ENCODE results near the gene RHBDD2. TPM values are rescaled to one million over a fixed set of nuclear protein-coding genes. Genes with fewer than 3 reads are reported as not detected.
"Not testable (repeated sequence)": the region's sequence is repeated elsewhere in the genome, so short reads cannot be mapped to it uniquely, and the experiment has no call there.

The RHBDD2 gene
- total RNA-seq (36.7 and 44.6 TPM in 2 replicates), polyA plus RNA-seq (99.2 and 125 TPM in 2 replicates), polyA minus RNA-seq (34.9 and 37.7 TPM in 2 replicates), Bru-seq, nascent RNA (percentile 73 among the genes with signal in this experiment), BruChase-seq, experiment 1, labeled RNA remaining after a 6-hour chase (percentile 80 among the genes with signal in this experiment), BruChase-seq, experiment 2, labeled RNA remaining after a 2-hour chase (percentile 65 among the genes with signal in this experiment)
- 54.1 and 57.0 TPM in 2 replicates for polyA plus RNA-seq (2011; cell fraction: cytosol; rRNA removed)
- polyA plus RNA-seq (2011; cell fraction: nucleus; rRNA removed) = 31.9 and 45.8 TPM in 2 replicates
- 34.4 and 36.8 TPM in 2 replicates for polyA plus RNA-seq (2012)
- 59.1 TPM for polyA minus RNA-seq (2011; cell fraction: cytosol; rRNA and poly(A)+ RNA removed)
- 16.7 and 17.2 TPM in 2 replicates for polyA minus RNA-seq (2011; cell fraction: nucleus; rRNA and poly(A)+ RNA removed)
- long read RNA-seq, transcript RHBDD2-207 (3 exons, 803 nt) = minor isoform, 5 of 228 reads
- long read RNA-seq, transcript RHBDD2-202 (5 exons, 1,878 nt) = minor isoform, 29 of 228 reads
- long read RNA-seq, transcript RHBDD2-201 (4 exons, 1,802 nt) = major isoform, 161 of 228 reads
- long read RNA-seq, partial matches to known transcripts = 2 of 228 reads
- long read RNA-seq, other reads (novel, unspliced or antisense) = 27 of 228 reads

- H3K4me2 ChIP-seq (ENCODE audit: insufficient read depth, low read length) = peak within 1 kb of the TSS; percentile 71
- no TSS peak for BruUV-seq (replicated peaks)
- peak; percentile 91 for DNase-seq (ENCODE audit: low read depth, low spot score)
These were observed at the start of gene RHBDD2 for GRCh38 chr7:75878769-75879611. TSS of gene RHBDD2 (plus strand) at chr7:75879034. CDS start at chr7:75879083, 49 bp downstream.

GRCh38 chr7:75829656-75830055, 49.2 kb upstream of the RHBDD2 start:
- H3K27me3 ChIP-seq (ENCODE audit: control insufficient read depth in 2 of 2, insufficient read depth in 2 of 2, low read length in 2 of 2); H2AFZ ChIP-seq (ENCODE audit: low read depth, low read length); H3K4me1 ChIP-seq (ENCODE audit: control insufficient read depth, extremely low read depth, insufficient read depth, low read length); dilution Hi-C loops (cut with MboI; ENCODE audit: extremely low pct_ligation_motif_present, low sequenced_read_pairs); BruUV-seq (replicated peaks); H3K36me3 ChIP-seq (ENCODE audit: control insufficient read depth in 2 of 2, extremely low read depth in 1 of 2, insufficient read depth in 2 of 2, low read length in 2 of 2); H3K9ac ChIP-seq (replicated peaks; ENCODE audit: extremely low read depth, insufficient read depth, low read length); H3K4me3 ChIP-seq (replicated peaks in 1 of 3; ENCODE audit: insufficient read depth in 1 of 3, low read depth in 1 of 3, low read length in 3 of 3); POLR2A ChIA-PET; H3K9me1 ChIP-seq (replicated peaks; ENCODE audit: control insufficient read depth, extremely low read depth, insufficient read depth, low read length); H3K27ac ChIP-seq (ENCODE audit: insufficient read depth, low read depth, low read length); DNase-seq (ENCODE audit: low read depth, low spot score); H3K79me2 ChIP-seq (ENCODE audit: control insufficient read depth, insufficient read depth, low read length); intact Hi-C loops (cut with micrococcal nuclease); H3K4me2 ChIP-seq (ENCODE audit: insufficient read depth, low read length); H4K20me1 ChIP-seq (replicated peaks; ENCODE audit: control insufficient read depth, extremely low read depth, insufficient read depth, low read length); H3K9me3 ChIP-seq (replicated peaks; ENCODE audit: control insufficient read depth, insufficient read depth, low read length): not testable (repeated sequence)
- FAIRE-seq = peak; percentile 66
- CTCF ChIA-PET = interaction anchor here (0.6 to 1.1 kb wide), 2 partner anchors 13 to 191 kb away, joined by 3 read pairs; no protein-coding TSS in a partner anchor

More at GRCh38 chr7:75878769-75879611, at the start of gene RHBDD2:
- Histone ChIP-seq H3K27ac (ENCODE audit: insufficient read depth, low read depth, low read length) (peak within 1 kb of the TSS; percentile 4), H2AFZ (ENCODE audit: low read depth, low read length) (peak within 1 kb of the TSS; percentile 98), H3K4me3 (replicated peaks in 1 of 3; ENCODE audit: insufficient read depth in 1 of 3, low read depth in 1 of 3, low read length in 3 of 3) (peak within 1 kb of the TSS; percentile 26 to 100 (median 72)), H3K9me3 (replicated peaks; ENCODE audit: control insufficient read depth, insufficient read depth, low read length) (no peaks in the 10 kb centered on the region), H3K36me3 (ENCODE audit: control insufficient read depth in 2 of 2, extremely low read depth in 1 of 2, insufficient read depth in 2 of 2, low read length in 2 of 2) (peaks cover 2 to 18% of the 10 kb centered on the region in 2 experiments), H4K20me1 (replicated peaks; ENCODE audit: control insufficient read depth, extremely low read depth, insufficient read depth, low read length) (no peaks in the 10 kb centered on the region), H3K27me3 (ENCODE audit: control insufficient read depth in 2 of 2, insufficient read depth in 2 of 2, low read length in 2 of 2) (no peaks in the 10 kb centered on the region), H3K79me2 (ENCODE audit: control insufficient read depth, insufficient read depth, low read length) (peaks cover 12% of the 10 kb centered on the region), H3K4me1 (ENCODE audit: control insufficient read depth, extremely low read depth, insufficient read depth, low read length) (peaks cover 11% of the 10 kb centered on the region), H3K9me1 (replicated peaks; ENCODE audit: control insufficient read depth, extremely low read depth, insufficient read depth, low read length) (no peaks in the 10 kb centered on the region), H3K9ac (replicated peaks; ENCODE audit: extremely low read depth, insufficient read depth, low read length) (peak within 1 kb of the TSS; percentile 71)
- dilution Hi-C loops (cut with MboI; ENCODE audit: extremely low pct_ligation_motif_present, low sequenced_read_pairs) = no loop called here
- CTCF ChIA-PET = interaction anchor here (0.9 to 1.7 kb wide), 4 partner anchors 12 to 141 kb away, joined by 3 to 11 read pairs (median 4); no protein-coding TSS in a partner anchor
- POLR2A ChIA-PET = interaction anchor here (0.5 kb wide), 1 partner anchor 13 kb away, joined by 3 read pairs; no protein-coding TSS in a partner anchor
- intact Hi-C loops (cut with micrococcal nuclease) = loop anchor here (1.0 kb wide), 2 partner anchors 36 to 115 kb away; partner anchors contain the start of genes POR and TMEM120A
- peak; percentile 93 for FAIRE-seq
- TF ChIP-seq POLR2A (IDR thresholded peaks at IDR 0.05; ENCODE audit: low read depth, low read length) (peak; percentile 95), GATA2 (IDR thresholded peaks at IDR 0.05; ENCODE audit: insufficient read depth, insufficient read length, low read depth, low read length) (no peak), POLR2AphosphoS5 (IDR thresholded peaks at IDR 0.05; ENCODE audit: insufficient read depth, low read depth, low read length) (peak; percentile 91), CTCF (IDR thresholded peaks at IDR 0.05; ENCODE audit: extremely low read depth in 1 of 2, insufficient read depth in 1 of 2, low read depth in 1 of 2, low read length in 2 of 2) (peak in 1 of 2 donors; percentile 11)
